ENCODE results near the gene KRTAP5-2. TPM values are rescaled to one million over a fixed set of nuclear protein-coding genes. Genes with fewer than 3 reads are reported as not detected.

KRTAP5-2 gene
- total RNA-seq, 1 donor: not detected

GRCh38 chr11:1570001-1570453, 28.1 kb downstream of the KRTAP5-2 start:
- no peak overlapping the region for H3K4me3 ChIP-seq (ENCODE audit: low read depth, low read length)
- no peak for DNase-seq (ENCODE audit: low read depth)
- no peak for TF ChIP-seq CTCF (IDR thresholded peaks at IDR 0.05; ENCODE audit: insufficient read depth, low read depth, low read length)

GRCh38 chr11:1569251-1569780, 28.8 kb downstream of the KRTAP5-2 start:
- no peak for DNase-seq (ENCODE audit: low read depth)
- no peak for TF ChIP-seq CTCF (IDR thresholded peaks at IDR 0.05; ENCODE audit: insufficient read depth, low read depth, low read length)
- no peak overlapping the region for H3K4me3 ChIP-seq (ENCODE audit: low read depth, low read length)

GRCh38 chr11:1568441-1568911, 29.6 kb downstream of the KRTAP5-2 start:
- no peak overlapping the region for H3K4me3 ChIP-seq (ENCODE audit: low read depth, low read length)
- TF ChIP-seq CTCF (IDR thresholded peaks at IDR 0.05; ENCODE audit: insufficient read depth, low read depth, low read length): no peak
- no peak for DNase-seq (ENCODE audit: low read depth)

- no peak for TF ChIP-seq CTCF (IDR thresholded peaks at IDR 0.05; ENCODE audit: insufficient read depth, low read depth, low read length)
- DNase-seq (ENCODE audit: low read depth): no peak
- no peak overlapping the region for H3K4me3 ChIP-seq (ENCODE audit: low read depth, low read length)
Measured at GRCh38 chr11:1567721-1568100, 30.4 kb downstream of the KRTAP5-2 start.

GRCh38 chr11:1567052-1567720, 30.9 kb downstream of the KRTAP5-2 start:
- H3K4me3 ChIP-seq (ENCODE audit: low read depth, low read length): no peak overlapping the region
- TF ChIP-seq CTCF (IDR thresholded peaks at IDR 0.05; ENCODE audit: insufficient read depth, low read depth, low read length): no peak
- no peak for DNase-seq (ENCODE audit: low read depth)

GRCh38 chr11:1566381-1567051, 31.6 kb downstream of the KRTAP5-2 start:
- no peak overlapping the region for H3K4me3 ChIP-seq (ENCODE audit: low read depth, low read length)
- DNase-seq (ENCODE audit: low read depth): no peak
- TF ChIP-seq CTCF (IDR thresholded peaks at IDR 0.05; ENCODE audit: insufficient read depth, low read depth, low read length): peak; percentile 12
